GM12873 (cell line): ENCODE measurements around the gene LPAR3.
A peak's percentile ranks its signal among the peaks of the same experiment; 100 is the strongest.

ENCODE experiments used
- TF ChIP-seq, protein P1 (sequence below): IDR thresholded peaks from 2 replicates; pipeline ENCODE4 v1.5.1; 2012; ENCODE audit warnings: low read depth, mild to moderate bottlenecking, moderate library complexity, low read length, control low read depth; ENCODE audit not compliant: insufficient read depth; ENCODE audit errors: missing control alignments

LPAR3 gene, protein sequence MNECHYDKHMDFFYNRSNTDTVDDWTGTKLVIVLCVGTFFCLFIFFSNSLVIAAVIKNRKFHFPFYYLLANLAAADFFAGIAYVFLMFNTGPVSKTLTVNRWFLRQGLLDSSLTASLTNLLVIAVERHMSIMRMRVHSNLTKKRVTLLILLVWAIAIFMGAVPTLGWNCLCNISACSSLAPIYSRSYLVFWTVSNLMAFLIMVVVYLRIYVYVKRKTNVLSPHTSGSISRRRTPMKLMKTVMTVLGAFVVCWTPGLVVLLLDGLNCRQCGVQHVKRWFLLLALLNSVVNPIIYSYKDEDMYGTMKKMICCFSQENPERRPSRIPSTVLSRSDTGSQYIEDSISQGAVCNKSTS

DNA sequence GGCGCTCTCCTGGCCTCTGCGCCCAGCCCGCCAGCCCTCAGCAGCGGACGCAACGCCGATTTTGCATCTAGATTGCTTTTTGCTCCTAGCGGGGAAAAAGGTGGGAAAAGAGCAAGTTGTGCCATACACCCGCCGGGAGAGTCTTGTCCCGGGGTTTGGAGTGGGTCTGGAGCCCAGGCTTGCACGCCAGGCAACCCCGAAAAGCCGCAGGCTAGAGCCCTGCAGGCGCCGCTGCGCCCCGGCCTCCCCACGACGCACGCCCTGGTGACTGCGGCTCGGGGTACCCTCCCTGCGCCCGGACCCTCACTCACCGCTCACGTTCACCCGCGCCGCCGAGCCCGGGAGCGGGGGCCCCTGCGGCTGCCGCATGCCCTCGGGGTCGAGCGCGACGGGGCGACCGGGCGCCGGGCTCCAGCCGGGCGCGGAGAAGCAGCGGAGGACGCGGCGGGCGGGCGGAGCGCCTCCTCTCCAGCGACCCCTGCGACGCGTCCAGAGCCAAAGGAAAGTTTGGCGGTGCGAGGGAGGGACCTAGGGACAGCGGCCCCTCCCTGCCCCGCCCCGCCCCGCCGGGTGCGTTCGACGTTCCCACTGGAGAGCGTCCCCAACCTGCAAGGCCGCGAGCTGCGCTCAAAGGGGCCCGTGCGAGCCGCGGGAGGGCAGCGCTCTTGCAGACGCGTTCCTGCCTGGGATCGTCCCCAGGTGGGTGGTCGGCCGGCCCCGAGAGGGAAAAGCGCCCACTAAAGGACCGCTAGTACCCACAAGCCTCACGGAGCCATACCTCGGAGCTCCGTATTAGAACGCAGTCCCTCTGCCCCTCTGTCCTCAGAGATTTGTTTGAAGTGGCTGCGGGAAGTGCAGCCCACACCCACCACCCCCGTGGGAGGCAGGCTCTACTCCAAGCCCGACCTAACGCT lies at the start of gene LPAR3:
Gene LPAR3, minus strand, starts transcription at position 502 of the 914 bp plus-strand sequence. CDS start 27,086 bp downstream, outside the sequence.
- TF ChIP-seq, protein P1, sequence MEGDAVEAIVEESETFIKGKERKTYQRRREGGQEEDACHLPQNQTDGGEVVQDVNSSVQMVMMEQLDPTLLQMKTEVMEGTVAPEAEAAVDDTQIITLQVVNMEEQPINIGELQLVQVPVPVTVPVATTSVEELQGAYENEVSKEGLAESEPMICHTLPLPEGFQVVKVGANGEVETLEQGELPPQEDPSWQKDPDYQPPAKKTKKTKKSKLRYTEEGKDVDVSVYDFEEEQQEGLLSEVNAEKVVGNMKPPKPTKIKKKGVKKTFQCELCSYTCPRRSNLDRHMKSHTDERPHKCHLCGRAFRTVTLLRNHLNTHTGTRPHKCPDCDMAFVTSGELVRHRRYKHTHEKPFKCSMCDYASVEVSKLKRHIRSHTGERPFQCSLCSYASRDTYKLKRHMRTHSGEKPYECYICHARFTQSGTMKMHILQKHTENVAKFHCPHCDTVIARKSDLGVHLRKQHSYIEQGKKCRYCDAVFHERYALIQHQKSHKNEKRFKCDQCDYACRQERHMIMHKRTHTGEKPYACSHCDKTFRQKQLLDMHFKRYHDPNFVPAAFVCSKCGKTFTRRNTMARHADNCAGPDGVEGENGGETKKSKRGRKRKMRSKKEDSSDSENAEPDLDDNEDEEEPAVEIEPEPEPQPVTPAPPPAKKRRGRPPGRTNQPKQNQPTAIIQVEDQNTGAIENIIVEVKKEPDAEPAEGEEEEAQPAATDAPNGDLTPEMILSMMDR = no peak

DNA sequence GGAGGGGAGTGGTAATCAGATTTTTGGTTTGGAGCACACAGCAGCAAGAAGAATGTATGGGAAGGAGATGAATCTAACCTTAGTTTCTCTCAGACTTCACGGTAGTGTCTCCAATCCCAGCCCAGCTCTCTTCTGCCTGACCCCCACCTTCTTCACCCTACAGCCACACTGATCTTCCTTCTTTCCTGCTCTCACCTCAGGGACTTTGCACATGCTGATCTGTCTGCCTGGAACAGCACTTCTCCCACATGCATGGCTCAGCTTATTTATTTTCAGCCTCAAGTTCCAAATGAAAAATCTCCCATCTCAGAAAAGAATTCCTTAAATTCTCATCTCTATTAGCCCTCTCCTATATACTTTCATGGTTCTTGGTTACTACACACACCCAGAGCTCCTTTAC lies 48.8 kb upstream of the LPAR3 start:
- TF ChIP-seq, protein P1 = no peak

DNA sequence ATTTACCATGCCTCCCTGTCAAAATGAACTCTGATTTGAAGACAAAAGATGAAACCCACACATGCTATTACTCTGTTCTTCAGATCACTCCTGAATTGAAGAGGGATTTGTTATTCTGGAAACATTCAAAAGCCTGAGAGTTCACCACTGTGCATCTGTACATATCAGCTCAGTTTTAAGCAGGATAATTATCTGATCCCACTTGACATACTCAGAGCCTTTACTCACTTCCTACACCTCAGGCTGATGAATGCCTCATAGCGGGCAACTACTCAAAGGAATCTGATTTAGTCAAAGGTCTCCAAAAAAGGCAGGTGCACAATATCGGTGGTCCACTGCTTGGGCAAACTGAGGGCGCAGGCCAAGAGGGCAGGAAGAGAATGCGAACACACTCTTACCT lies 47.5 kb upstream of the LPAR3 start:
- TF ChIP-seq, protein P1 = no peak

DNA sequence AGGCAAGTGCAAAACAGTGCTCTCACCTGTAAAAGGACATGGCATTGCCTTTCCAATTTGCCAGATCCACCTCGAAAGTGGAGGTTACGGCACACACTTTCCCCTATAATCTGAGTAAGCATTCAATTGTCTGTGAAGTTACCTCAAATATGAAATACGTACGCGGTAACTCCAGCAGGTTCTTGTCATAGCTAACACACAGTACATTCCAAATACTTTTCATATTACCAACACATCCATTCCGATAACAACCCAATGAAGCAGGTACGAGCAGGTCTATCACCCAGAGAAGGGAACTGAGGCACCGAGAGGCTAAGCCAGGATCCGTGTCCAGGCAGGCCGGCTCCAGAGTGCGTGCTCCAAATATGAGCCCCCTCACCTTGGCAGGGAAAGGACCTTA lies 46.8 kb upstream of the LPAR3 start:
- TF ChIP-seq, protein P1 = no peak

DNA sequence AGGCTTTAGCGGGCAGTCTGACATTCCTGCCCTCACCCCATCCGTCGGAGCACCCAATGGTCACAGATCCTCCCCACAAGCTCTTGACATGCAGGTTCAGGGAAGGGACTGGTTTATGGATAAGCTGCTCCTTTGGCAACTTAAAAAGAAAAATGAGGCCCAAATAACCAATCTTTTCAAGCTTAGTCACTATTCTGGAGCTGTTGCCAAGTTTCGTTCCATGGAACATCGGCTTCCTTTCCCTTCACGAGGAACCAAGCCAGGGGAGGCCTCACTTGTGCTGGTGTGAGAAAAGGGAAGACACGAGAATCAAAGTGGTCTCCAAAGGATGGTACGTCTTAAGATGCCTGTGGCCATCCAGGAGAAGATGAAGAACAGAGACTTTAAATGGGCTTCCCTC lies 46.1 kb upstream of the LPAR3 start:
- TF ChIP-seq, protein P1 = no peak

DNA sequence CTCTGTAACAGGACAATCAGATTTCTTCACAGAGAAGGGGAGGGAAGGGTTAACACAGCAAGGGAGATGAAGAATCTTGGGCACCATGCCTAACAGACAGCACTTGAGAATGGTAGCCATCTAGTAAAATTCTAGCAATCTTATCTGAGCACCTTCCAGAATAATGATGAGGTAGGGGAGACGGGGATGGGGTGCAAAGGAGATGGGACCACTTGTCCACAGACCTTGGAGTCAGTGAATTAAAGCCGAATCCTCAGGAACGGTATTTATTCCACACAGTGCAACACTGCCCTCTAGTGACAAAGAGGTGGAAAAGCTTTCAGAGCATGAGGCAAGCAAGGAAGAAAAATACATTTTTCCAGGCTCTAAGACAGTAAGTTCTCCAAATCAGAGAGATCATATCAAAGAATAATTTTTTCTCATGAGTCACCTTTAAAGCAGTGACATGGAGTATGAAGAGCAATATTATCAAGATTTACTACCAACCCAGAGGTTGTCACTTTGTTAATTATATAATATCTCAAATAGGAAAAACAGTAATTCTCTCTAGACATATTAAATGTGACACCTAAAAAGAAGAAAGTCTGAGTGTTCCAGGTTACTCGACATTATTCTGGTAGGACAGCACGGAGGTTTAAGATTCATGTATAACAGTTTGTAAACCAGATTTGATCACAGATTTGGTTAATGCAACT lies 43.3 kb upstream of the LPAR3 start:
- TF ChIP-seq, protein P1 = peak; percentile 87
